WTC11 (cell line): ENCODE measurements around the gene TMEM98. TPM values are rescaled to one million over a fixed set of nuclear protein-coding genes. Genes with fewer than 3 reads are reported as not detected.

ENCODE experiments used
- ATAC-seq: fragments of 200-7000 bp; cut with Tn5 transposase; 2 replicates; pipeline ENCODE4 v1.10.0; 2021; ENCODE audit warnings: mild to moderate bottlenecking, moderate library complexity
- CTCF ChIA-PET: fragments of 300-600 bp; sonication (Branson Sonifier 250); formaldehyde crosslinking; loops from one replicate; lab custom pipeline; 2021; ENCODE audit warnings: antibody characterized with exemption; lab: Charles Lee
- POLR2A ChIA-PET: fragments of 350-600 bp; sonication (Branson Sonifier 250); formaldehyde crosslinking; loops from one replicate; lab custom pipeline; 2021; ENCODE audit warnings: antibody characterized with exemption; lab: Charles Lee
- DNase-seq: peaks from one replicate; pipeline ENCODE4 v3.0.0; 2021; ENCODE audit warnings: low spot score
- H3K27ac Mint-ChIP-seq: 2 replicates; pipeline ENCODE4 v1.8.0; 2021; ENCODE audit warnings: mixed read lengths
- H3K27me3 Mint-ChIP-seq: 2 replicates; pipeline ENCODE4 v1.8.0; 2021; ENCODE audit warnings: low read depth, mild to moderate bottlenecking, moderate library complexity, mixed read lengths
- H3K36me3 Mint-ChIP-seq: 2 replicates; pipeline ENCODE4 v1.8.0; 2021; ENCODE audit warnings: mixed read lengths
- H3K4me1 Mint-ChIP-seq: 2 replicates; pipeline ENCODE4 v1.8.0; 2022; ENCODE audit warnings: mixed read lengths
- H3K4me3 Mint-ChIP-seq: 2 replicates; pipeline ENCODE4 v1.8.0; 2021; ENCODE audit warnings: mild to moderate bottlenecking, moderate library complexity, mixed read lengths
- H3K9me3 Mint-ChIP-seq: 2 replicates; pipeline ENCODE4 v1.8.0; 2021; ENCODE audit warnings: mixed read lengths
- ATF3 ChIP-seq: sonication (generic); formaldehyde crosslinking; conservative IDR thresholded peaks from 2 replicates; pipeline ENCODE4 v1.8.1; 2022; ENCODE audit warnings: mild to moderate bottlenecking, missing genetic modification reagents
- CBFB ChIP-seq: sonication (generic); formaldehyde crosslinking; IDR thresholded peaks from 2 replicates; pipeline ENCODE4 v1.8.1; 2022; ENCODE audit warnings: mild to moderate bottlenecking, low read depth, missing genetic modification reagents
- E2F4 ChIP-seq: sonication (generic); formaldehyde crosslinking; IDR thresholded peaks from 2 replicates; pipeline ENCODE4 v1.8.1; 2022; ENCODE audit warnings: low read depth, mild to moderate bottlenecking, moderate library complexity, missing genetic modification reagents, borderline replicate concordance
- ERG ChIP-seq: fragments of 250-450 bp; sonication (Bioruptor Pico); IDR thresholded peaks from 2 replicates; pipeline ENCODE4 v1.8.0; 2021; ENCODE audit warnings: mild to moderate bottlenecking
- FOXK1 ChIP-seq: sonication (generic); formaldehyde crosslinking; IDR thresholded peaks from 2 replicates; pipeline ENCODE4 v1.8.0; 2022; ENCODE audit warnings: mild to moderate bottlenecking, moderate library complexity, missing genetic modification reagents
- JAZF1 ChIP-seq: fragments of 250-450 bp; sonication (Bioruptor Pico); IDR thresholded peaks from 2 replicates; pipeline ENCODE4 v1.9.0; 2021; ENCODE audit warnings: moderate library complexity, mild to moderate bottlenecking, inconsistent platforms
- NFATC4 ChIP-seq: fragments of 250-450 bp; sonication (Bioruptor Pico); IDR thresholded peaks from 2 replicates; pipeline ENCODE4 v1.9.0; 2021; ENCODE audit warnings: mild to moderate bottlenecking
- NFYB ChIP-seq: sonication (generic); formaldehyde crosslinking; conservative IDR thresholded peaks from 2 replicates; pipeline ENCODE4 v1.8.0; 2022; ENCODE audit warnings: low read depth, missing genetic modification reagents
- NR2C2 ChIP-seq: sonication (generic); formaldehyde crosslinking; IDR thresholded peaks from 2 replicates; pipeline ENCODE4 v1.8.0; 2022; ENCODE audit warnings: mild to moderate bottlenecking, missing genetic modification reagents
- RELA ChIP-seq: sonication (generic); formaldehyde crosslinking; IDR thresholded peaks from 2 replicates; pipeline ENCODE4 v1.8.1; 2022; ENCODE audit warnings: missing genetic modification reagents, mild to moderate bottlenecking, borderline replicate concordance
- RORB ChIP-seq: fragments of 250-450 bp; sonication (Bioruptor Pico); IDR thresholded peaks from 2 replicates; pipeline ENCODE4 v1.9.0; 2021; ENCODE audit warnings: mild to moderate bottlenecking
- TCF7 ChIP-seq: sonication (generic); formaldehyde crosslinking; IDR thresholded peaks from 2 replicates; pipeline ENCODE4 v1.8.0; 2022; ENCODE audit warnings: mild to moderate bottlenecking, low read depth, missing genetic modification reagents, moderate library complexity
- TEAD1 ChIP-seq: sonication (generic); formaldehyde crosslinking; IDR thresholded peaks from 2 replicates; pipeline ENCODE4 v1.8.0; 2022; ENCODE audit warnings: mild to moderate bottlenecking, missing genetic modification reagents
- TP53 ChIP-seq: sonication (generic); formaldehyde crosslinking; IDR thresholded peaks from 2 replicates; pipeline ENCODE4 v1.8.1; 2023; ENCODE audit warnings: mild to moderate bottlenecking, missing genetic modification reagents
- ZMAT4 ChIP-seq: fragments of 250-450 bp; sonication (Bioruptor Pico); IDR thresholded peaks from 2 replicates; pipeline ENCODE4 v1.9.0; 2021; ENCODE audit warnings: mild to moderate bottlenecking
- ZNF263 ChIP-seq: sonication (generic); formaldehyde crosslinking; IDR thresholded peaks from 2 replicates; pipeline ENCODE4 v1.8.1; 2022; ENCODE audit warnings: low read depth, mild to moderate bottlenecking, moderate library complexity, missing genetic modification reagents
- ZNF396 ChIP-seq: fragments of 250-450 bp; sonication (Bioruptor Pico); IDR thresholded peaks from 2 replicates; pipeline ENCODE4 v1.8.0; 2021; ENCODE audit warnings: mild to moderate bottlenecking, moderate library complexity, borderline replicate concordance
- ZNF532 ChIP-seq: fragments of 250-450 bp; sonication (Bioruptor Pico); IDR thresholded peaks from 2 replicates; pipeline ENCODE4 v1.9.0; 2021; ENCODE audit warnings: mild to moderate bottlenecking, borderline replicate concordance
- total RNA-seq: library from RNA; stranded (reverse); gene quantifications from 3 replicates; pipeline ENCODE4 v1.2.3, GENCODE V29; 2021
- TF ChIP-seq, protein P1 (sequence below): sonication (generic); formaldehyde crosslinking; IDR thresholded peaks from 2 replicates; pipeline ENCODE4 v1.8.0; 2022; ENCODE audit warnings: mild to moderate bottlenecking, missing genetic modification reagents
- TF ChIP-seq, protein P2 (sequence below): sonication (generic); formaldehyde crosslinking; IDR thresholded peaks from 2 replicates; pipeline ENCODE4 v1.8.0; 2023; ENCODE audit warnings: missing genetic modification reagents
- TF ChIP-seq, protein P3 (sequence below): sonication (generic); formaldehyde crosslinking; IDR thresholded peaks from 2 replicates; pipeline ENCODE4 v1.8.1; 2022; ENCODE audit warnings: mild to moderate bottlenecking, missing genetic modification reagents, moderate library complexity, borderline replicate concordance
- TF ChIP-seq, protein P4 (sequence below): fragments of 250-450 bp; sonication (Bioruptor Pico); conservative IDR thresholded peaks from 2 replicates; pipeline ENCODE4 v1.9.0; 2021; ENCODE audit warnings: mild to moderate bottlenecking

Gene TMEM98
- total RNA-seq, 1 experiment from 2014 or later, result 70.3 TPM

- Mint-ChIP-seq H3K27me3 (peaks cover 3% of the 10 kb centered on the region; the same call in 1 of the 2 replicates), H3K9me3 (no peaks in the 10 kb centered on the region), H3K4me1 (peaks cover 6% of the 10 kb centered on the region), H3K27ac (no peak overlapping the region)
- CTCF ChIA-PET, result interaction anchor here (0.6 to 2.1 kb wide), 4 partner anchors 14 to 331 kb away, joined by 3 to 9 read pairs (median 4); partner anchors contain the start of gene MYO1D
- DNase-seq, result no peak
- no peak for ATAC-seq
- no peak for TF ChIP-seq NR2C2 (CRISPR knock-in tag)
- no peak for TF ChIP-seq TEAD1 (CRISPR knock-in tag)
- TF ChIP-seq RORB (CRISPR knock-in tag), result no peak
- TF ChIP-seq, protein P1, sequence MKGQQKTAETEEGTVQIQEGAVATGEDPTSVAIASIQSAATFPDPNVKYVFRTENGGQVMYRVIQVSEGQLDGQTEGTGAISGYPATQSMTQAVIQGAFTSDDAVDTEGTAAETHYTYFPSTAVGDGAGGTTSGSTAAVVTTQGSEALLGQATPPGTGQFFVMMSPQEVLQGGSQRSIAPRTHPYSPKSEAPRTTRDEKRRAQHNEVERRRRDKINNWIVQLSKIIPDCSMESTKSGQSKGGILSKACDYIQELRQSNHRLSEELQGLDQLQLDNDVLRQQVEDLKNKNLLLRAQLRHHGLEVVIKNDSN (CRISPR knock-in tag), result no peak
- TF ChIP-seq ZNF263, result no peak
- TF ChIP-seq, protein P2, sequence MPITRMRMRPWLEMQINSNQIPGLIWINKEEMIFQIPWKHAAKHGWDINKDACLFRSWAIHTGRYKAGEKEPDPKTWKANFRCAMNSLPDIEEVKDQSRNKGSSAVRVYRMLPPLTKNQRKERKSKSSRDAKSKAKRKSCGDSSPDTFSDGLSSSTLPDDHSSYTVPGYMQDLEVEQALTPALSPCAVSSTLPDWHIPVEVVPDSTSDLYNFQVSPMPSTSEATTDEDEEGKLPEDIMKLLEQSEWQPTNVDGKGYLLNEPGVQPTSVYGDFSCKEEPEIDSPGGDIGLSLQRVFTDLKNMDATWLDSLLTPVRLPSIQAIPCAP (CRISPR knock-in tag), result no peak
- TF ChIP-seq JAZF1 (CRISPR knock-in tag), result no peak
- TF ChIP-seq, protein P3, sequence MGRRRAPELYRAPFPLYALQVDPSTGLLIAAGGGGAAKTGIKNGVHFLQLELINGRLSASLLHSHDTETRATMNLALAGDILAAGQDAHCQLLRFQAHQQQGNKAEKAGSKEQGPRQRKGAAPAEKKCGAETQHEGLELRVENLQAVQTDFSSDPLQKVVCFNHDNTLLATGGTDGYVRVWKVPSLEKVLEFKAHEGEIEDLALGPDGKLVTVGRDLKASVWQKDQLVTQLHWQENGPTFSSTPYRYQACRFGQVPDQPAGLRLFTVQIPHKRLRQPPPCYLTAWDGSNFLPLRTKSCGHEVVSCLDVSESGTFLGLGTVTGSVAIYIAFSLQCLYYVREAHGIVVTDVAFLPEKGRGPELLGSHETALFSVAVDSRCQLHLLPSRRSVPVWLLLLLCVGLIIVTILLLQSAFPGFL (CRISPR knock-in tag), result no peak
- TF ChIP-seq TCF7, result no peak
- no peak for TF ChIP-seq ATF3 (CRISPR knock-in tag)
- no peak for TF ChIP-seq RELA (CRISPR knock-in tag)
- TF ChIP-seq, all 79 proteins: peak for 0
- Mint-ChIP-seq H3K4me3 (no peak overlapping the region), H3K36me3 (peaks cover 29% of the 10 kb centered on the region)
- POLR2A ChIA-PET, result no interaction called here
Observed at GRCh38 chr17:32943206-32943605, 15.3 kb downstream of the TMEM98 start.

DNA sequence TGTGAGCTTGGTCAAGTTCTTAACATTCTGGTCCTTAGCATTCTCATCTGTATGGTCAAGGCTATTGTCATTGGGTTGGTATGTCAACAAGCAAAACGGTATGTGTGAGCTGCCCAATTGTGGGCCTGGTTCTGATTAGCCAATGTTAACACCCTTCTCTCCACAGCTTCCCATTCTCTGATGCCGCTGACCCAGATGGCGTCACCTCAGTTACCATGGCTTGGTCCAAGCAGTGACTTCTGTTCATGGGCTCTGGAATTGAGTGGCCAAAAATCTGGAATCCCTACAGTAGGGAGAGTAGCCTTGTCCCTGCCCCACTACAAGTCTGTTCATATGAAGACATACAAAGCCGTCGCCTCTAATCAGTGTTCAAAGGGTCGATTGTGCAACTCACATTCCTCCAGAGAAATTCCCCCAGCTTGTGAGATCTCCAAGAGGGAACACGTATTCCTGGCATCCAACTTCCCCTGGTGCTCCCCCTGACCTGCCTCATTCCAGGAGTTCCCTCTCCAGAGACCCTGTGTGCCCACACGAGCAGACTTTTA lies 15.8 kb downstream of the TMEM98 start:
- DNase-seq (no peak), ATAC-seq (0 out of 2 replicates have a peak, but pooled peaks have one; percentile 21)
- no peak overlapping the region for H3K4me3 Mint-ChIP-seq
- ChIA-PET CTCF (interaction anchor here (0.6 to 1.3 kb wide), 4 partner anchors 54 to 331 kb away, joined by 3 to 5 read pairs (median 4); no protein-coding TSS in a partner anchor), POLR2A (no interaction called here)
- peaks cover 4% of the 10 kb centered on the region for H3K4me1 Mint-ChIP-seq
- peaks cover 24% of the 10 kb centered on the region for H3K36me3 Mint-ChIP-seq
- H3K9me3 Mint-ChIP-seq, result no peaks in the 10 kb centered on the region
- H3K27me3 Mint-ChIP-seq, result peaks cover 3% of the 10 kb centered on the region; the same call in 1 of the 2 replicates
- no peak overlapping the region for H3K27ac Mint-ChIP-seq
- TF ChIP-seq ZNF532 (CRISPR knock-in tag) (no peak), ZMAT4 (CRISPR knock-in tag) (no peak), FOXK1 (CRISPR knock-in tag) (no peak), E2F4 (CRISPR knock-in tag) (no peak), NFYB (CRISPR knock-in tag) (no peak), TP53 (CRISPR knock-in tag) (no peak), ZNF396 (CRISPR knock-in tag) (no peak), RELA (CRISPR knock-in tag) (no peak), NFATC4 (CRISPR knock-in tag) (no peak), CBFB (no peak), ERG (CRISPR knock-in tag) (no peak)
- TF ChIP-seq, protein P4, sequence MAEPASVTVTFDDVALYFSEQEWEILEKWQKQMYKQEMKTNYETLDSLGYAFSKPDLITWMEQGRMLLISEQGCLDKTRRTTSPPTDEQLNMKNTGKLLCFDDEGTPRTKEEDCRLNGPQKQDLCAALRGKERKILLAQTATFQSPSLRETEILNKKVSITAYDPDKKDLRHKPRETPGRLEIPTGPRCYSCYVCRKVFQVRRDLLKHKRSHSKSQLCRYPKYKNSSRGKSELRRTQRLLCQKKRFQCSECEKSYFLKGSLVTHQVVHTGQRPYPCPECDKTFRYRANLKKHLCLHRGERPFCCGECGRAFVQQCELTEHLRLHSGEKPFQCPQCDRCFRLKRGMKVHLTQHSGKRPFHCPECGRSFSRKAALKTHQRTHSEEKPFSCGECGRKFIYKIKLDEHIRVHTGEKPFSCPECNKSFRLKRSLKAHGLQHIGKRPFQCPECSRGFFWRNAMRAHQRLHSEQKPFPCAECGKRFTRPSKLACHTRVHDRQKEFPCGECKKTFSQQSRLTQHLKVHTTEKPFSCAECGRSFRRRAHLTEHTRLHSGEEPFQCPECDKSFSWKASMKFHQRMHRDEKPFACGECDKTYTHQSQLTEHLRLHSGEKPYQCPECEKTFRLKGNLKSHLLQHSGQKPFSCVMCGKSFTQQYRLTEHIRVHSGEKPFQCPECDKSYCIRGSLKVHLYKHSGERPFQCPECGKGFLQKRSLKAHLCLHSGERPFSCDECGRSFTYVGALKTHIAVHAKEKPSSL (CRISPR knock-in tag), result no peak
